PC-3 (cell line): Measurements from ENCODE around the gene CIROP. TPM values are rescaled to one million over a fixed set of nuclear protein-coding genes. Genes with fewer than 3 reads are reported as not detected.

ENCODE experiments used
- ATAC-seq: fragments of 200-7000 bp; cut with Tn5 transposase; 2 replicates; pipeline ENCODE4 v1.9.1; 2020; ENCODE audit warnings: mild to moderate bottlenecking, moderate library complexity
- BruUV-seq: library from RNA; stranded (reverse); fragments of 400-500 nt; replicated peaks from 2 replicates; lab custom pipeline; 2021; lab: Mats Ljungman, UMichigan
- CTCF ChIA-PET: fragments of 300-600 bp; sonication (Branson Sonifier 250); formaldehyde crosslinking; loops from one replicate; lab custom pipeline; 2022; ENCODE audit warnings: antibody characterized with exemption; lab: Charles Lee
- POLR2A ChIA-PET: fragments of 300-600 bp; sonication (Branson Sonifier 250); formaldehyde crosslinking; loops from one replicate; lab custom pipeline; 2022; ENCODE audit warnings: antibody characterized with exemption; ENCODE audit not compliant: unreplicated experiment; lab: Charles Lee
- DNase-seq: peaks from one replicate; pipeline ENCODE4 v3.0.0-alpha.2; 2015
- H2AFZ ChIP-seq: fragments of 300-600 bp; sonication (generic); 2 replicates; pipeline ENCODE4 v1.6.0; 2016; ENCODE audit warnings: antibody characterized with exemption, low read length
- H3F3A ChIP-seq: fragments of 300-600 bp; sonication (generic); one replicate; pipeline ENCODE4 v1.6.0; 2017; ENCODE audit warnings: antibody characterized with exemption, low read length, control low read depth, mild to moderate bottlenecking; ENCODE audit not compliant: unreplicated experiment
- H3K27ac ChIP-seq: fragments of 300-600 bp; sonication (generic); 2 replicates; pipeline ENCODE4 v1.5.1; 2016; ENCODE audit warnings: mild to moderate bottlenecking, low read length
- H3K27me3 ChIP-seq: fragments of 300-600 bp; sonication (generic); 2 replicates; pipeline ENCODE4 v1.6.1; 2016; ENCODE audit warnings: low read length, mixed read lengths
- H3K36me3 ChIP-seq: fragments of 300-600 bp; sonication (generic); 2 replicates; pipeline ENCODE4 v1.6.1; 2016; ENCODE audit warnings: low read depth, mixed run types, low read length, mixed read lengths
- H3K4me1 ChIP-seq: fragments of 300-600 bp; sonication (generic); 2 replicates; pipeline ENCODE4 v1.5.1; 2016; ENCODE audit warnings: low read length; ENCODE audit not compliant: insufficient read depth
- H3K4me2 ChIP-seq: fragments of 300-600 bp; sonication (generic); 2 replicates; pipeline ENCODE4 v1.6.0; 2016; ENCODE audit warnings: low read length
- H3K4me3 ChIP-seq: fragments of 300-600 bp; sonication (generic); 2 replicates; pipeline ENCODE4 v1.5.1; 2016; ENCODE audit warnings: mild to moderate bottlenecking, low read length, mixed read lengths
- H3K79me2 ChIP-seq: fragments of 300-600 bp; sonication (generic); 2 replicates; pipeline ENCODE4 v1.6.1; 2017; ENCODE audit warnings: low read length, mixed read lengths
- H3K9ac ChIP-seq: fragments of 300-600 bp; sonication (generic); 2 replicates; pipeline ENCODE4 v1.6.0; 2016; ENCODE audit warnings: mild to moderate bottlenecking, low read length
- H3K9me2 ChIP-seq: fragments of 300-600 bp; sonication (generic); replicated peaks from 2 replicates; pipeline ENCODE4 v1.6.1; 2016; ENCODE audit warnings: mixed run types, low read length, mixed read lengths
- H3K9me3 ChIP-seq: fragments of 300-600 bp; sonication (generic); 2 replicates; pipeline ENCODE4 v1.6.1; 2016; ENCODE audit warnings: low read length, mixed read lengths
- H4K20me1 ChIP-seq: fragments of 300-600 bp; sonication (generic); 2 replicates; pipeline ENCODE4 v1.6.1; 2016; ENCODE audit warnings: low read length, mixed read lengths
- EZH2 ChIP-seq: fragments of 300-600 bp; sonication (generic); IDR thresholded peaks from one replicate; pipeline ENCODE4 v1.6.1; 2017; ENCODE audit warnings: antibody characterized with exemption, mild to moderate bottlenecking, low read length; ENCODE audit not compliant: unreplicated experiment
- EZH2phosphoT487 ChIP-seq: fragments of 300-600 bp; sonication (generic); IDR thresholded peaks from 2 replicates; pipeline ENCODE4 v1.6.1; 2018; ENCODE audit warnings: mild to moderate bottlenecking, antibody characterized with exemption, low read length, borderline replicate concordance
- intact Hi-C: fragments of 100-400 bp; cut with micrococcal nuclease; formaldehyde crosslinking; loops from 2 replicates; pipeline ENCODE4 v1.9.0; 2023
- total RNA-seq: library from RNA; depleted of rRNA; stranded (reverse); fragments of >200 nt; gene quantifications from 2 replicates; pipeline ENCODE4 v1.2.3, GENCODE V29; 2014
- TF ChIP-seq, protein P1 (sequence below): fragments of 300-600 bp; sonication (generic); conservative IDR thresholded peaks from 2 replicates; pipeline ENCODE4 v1.5.1; 2017; ENCODE audit warnings: antibody characterized with exemption, low read depth, mild to moderate bottlenecking, low read length

The CIROP gene
- total RNA-seq, 1 experiment from 2014 or later: not detected

DNA sequence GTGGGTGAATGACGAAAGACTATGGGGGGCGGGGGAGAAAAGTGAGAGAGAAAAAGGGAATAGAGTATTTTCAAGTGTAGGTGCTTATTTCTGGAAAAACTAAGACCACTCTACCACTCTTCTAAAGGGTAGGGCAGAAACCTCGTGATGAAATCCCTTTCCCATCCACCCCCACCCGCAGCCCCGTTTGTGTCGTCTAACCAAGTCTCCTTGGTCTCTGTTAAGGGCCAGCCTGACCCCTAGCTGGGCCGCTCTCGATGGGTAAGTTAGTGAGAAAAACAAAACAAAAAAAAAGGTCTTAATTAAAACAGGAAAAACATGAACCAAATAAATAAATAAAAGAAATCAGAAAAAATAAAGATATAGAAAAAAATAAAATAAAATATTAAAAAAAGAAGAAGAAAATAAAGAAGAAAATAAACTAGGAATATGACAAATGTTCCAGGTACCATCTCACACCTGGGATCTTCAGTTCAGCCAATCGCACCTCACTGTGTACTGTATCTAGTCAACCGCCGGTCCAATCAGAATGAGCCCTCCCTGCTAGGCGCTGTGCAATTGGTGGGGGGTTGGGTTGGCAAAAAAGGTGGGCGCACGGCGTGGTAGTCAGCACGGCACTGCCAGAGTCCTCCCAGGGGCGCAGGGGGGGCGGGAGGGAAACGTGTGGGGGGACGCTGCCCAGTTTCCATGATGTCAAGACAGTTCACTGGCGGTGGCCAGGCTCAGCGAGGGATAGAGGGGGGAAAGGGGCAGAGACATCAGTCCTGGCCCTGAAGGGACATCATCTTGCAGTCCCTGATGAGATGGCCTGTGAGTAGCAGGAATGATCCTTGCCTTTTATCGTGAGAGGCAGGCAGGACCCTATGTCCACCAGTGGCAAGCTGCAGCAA is 37.7 kb downstream of the CIROP start:
- peaks cover 52% of the 10 kb centered on the region for H3K4me1 ChIP-seq
- no TSS peak for BruUV-seq
- H4K20me1 ChIP-seq: peaks cover 32% of the 10 kb centered on the region
- H3K4me2 ChIP-seq: no peak overlapping the region
- ChIA-PET CTCF (no interaction called here), POLR2A (interaction anchor here (0.7 kb wide), 1 partner anchor 22 kb away, joined by 7 read pairs; no protein-coding TSS in a partner anchor)
- peaks cover 64% of the 10 kb centered on the region for H3K36me3 ChIP-seq
- peaks cover 61% of the 10 kb centered on the region for H3K79me2 ChIP-seq
- no peak overlapping the region for H3K9ac ChIP-seq
- intact Hi-C loops: no loop called here
- ATAC-seq (no peak), DNase-seq (no peak)
- peaks cover 10% of the 10 kb centered on the region for H3F3A ChIP-seq
- H3K9me2 ChIP-seq: no peaks in the 10 kb centered on the region
- no peaks in the 10 kb centered on the region for H3K9me3 ChIP-seq
- H2AFZ ChIP-seq: no peak overlapping the region
- no peak overlapping the region for H3K4me3 ChIP-seq
- TF ChIP-seq EZH2 (no peak), EZH2phosphoT487 (no peak)
- H3K27ac ChIP-seq: no peak overlapping the region
- no peaks in the 10 kb centered on the region for H3K27me3 ChIP-seq

DNA sequence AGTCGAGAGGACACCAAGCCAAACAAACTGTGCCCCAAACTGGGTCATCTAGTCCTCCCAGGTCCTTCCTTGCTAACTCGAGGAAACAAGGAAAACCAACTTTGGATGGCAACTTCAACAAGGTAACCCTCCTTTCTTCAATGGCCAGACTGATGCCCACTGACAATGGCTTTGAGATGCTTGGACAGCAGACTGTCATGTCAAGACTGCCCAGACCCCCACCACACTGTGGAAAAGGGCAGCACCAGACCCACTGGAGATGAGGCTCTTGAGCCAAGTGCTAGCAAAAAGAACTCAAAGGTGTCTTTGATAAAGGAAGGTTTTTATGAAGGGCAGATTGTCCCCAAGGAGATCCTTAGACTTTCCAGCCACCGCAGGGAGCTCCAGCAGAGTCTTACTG is 38.4 kb downstream of the CIROP start:
- DNase-seq (no peak), ATAC-seq (no peak)
- TF ChIP-seq EZH2phosphoT487: no peak
- TF ChIP-seq, protein P1, sequence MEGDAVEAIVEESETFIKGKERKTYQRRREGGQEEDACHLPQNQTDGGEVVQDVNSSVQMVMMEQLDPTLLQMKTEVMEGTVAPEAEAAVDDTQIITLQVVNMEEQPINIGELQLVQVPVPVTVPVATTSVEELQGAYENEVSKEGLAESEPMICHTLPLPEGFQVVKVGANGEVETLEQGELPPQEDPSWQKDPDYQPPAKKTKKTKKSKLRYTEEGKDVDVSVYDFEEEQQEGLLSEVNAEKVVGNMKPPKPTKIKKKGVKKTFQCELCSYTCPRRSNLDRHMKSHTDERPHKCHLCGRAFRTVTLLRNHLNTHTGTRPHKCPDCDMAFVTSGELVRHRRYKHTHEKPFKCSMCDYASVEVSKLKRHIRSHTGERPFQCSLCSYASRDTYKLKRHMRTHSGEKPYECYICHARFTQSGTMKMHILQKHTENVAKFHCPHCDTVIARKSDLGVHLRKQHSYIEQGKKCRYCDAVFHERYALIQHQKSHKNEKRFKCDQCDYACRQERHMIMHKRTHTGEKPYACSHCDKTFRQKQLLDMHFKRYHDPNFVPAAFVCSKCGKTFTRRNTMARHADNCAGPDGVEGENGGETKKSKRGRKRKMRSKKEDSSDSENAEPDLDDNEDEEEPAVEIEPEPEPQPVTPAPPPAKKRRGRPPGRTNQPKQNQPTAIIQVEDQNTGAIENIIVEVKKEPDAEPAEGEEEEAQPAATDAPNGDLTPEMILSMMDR: no peak
- no peak for TF ChIP-seq EZH2
- no peak overlapping the region for H3K27ac ChIP-seq
- no peak overlapping the region for H2AFZ ChIP-seq
- no peak overlapping the region for H3K9ac ChIP-seq
- peaks cover 7% of the 10 kb centered on the region for H3F3A ChIP-seq
- H4K20me1 ChIP-seq: peaks cover 32% of the 10 kb centered on the region
- POLR2A ChIA-PET: interaction anchor here (0.7 kb wide), 1 partner anchor 22 kb away, joined by 7 read pairs; no protein-coding TSS in a partner anchor
- H3K79me2 ChIP-seq: peaks cover 58% of the 10 kb centered on the region
- no peak overlapping the region for H3K4me3 ChIP-seq
- no peaks in the 10 kb centered on the region for H3K27me3 ChIP-seq
- peaks cover 49% of the 10 kb centered on the region for H3K4me1 ChIP-seq
- H3K9me2 ChIP-seq: no peaks in the 10 kb centered on the region
- no peak overlapping the region for H3K4me2 ChIP-seq
- H3K9me3 ChIP-seq: no peaks in the 10 kb centered on the region
- CTCF ChIA-PET: no interaction called here
- intact Hi-C loops: no loop called here
- no TSS peak for BruUV-seq
- H3K36me3 ChIP-seq: peaks cover 65% of the 10 kb centered on the region

DNA sequence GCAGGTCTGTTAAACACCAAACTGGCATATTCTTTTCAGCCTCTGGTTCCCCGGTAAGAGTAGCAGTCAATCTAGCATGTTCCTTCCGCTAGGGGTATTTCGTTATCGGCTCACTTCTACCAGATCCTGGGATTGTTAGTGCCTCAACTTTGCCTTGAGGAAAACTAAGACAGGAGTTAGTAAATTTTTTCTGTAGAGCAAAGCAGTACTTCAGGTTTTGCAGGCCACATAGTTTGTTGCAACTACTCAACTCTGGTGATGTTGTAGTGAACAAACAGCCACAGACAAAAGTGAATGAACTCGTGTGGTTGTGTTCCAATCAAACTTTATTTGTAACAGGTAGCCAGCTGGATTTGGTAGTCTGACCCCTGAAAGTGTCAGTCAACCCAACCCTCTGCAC is 41.2 kb downstream of the CIROP start:
- no peak overlapping the region for H2AFZ ChIP-seq
- peaks cover 34% of the 10 kb centered on the region for H3K79me2 ChIP-seq
- H3K4me1 ChIP-seq: peaks cover 32% of the 10 kb centered on the region
- peaks cover 73% of the 10 kb centered on the region for H3K36me3 ChIP-seq
- peaks cover 14% of the 10 kb centered on the region for H3F3A ChIP-seq
- no peaks in the 10 kb centered on the region for H3K9me2 ChIP-seq
- BruUV-seq: no TSS peak
- TF ChIP-seq EZH2 (no peak), EZH2phosphoT487 (no peak)
- TF ChIP-seq, protein P1: no peak
- no peaks in the 10 kb centered on the region for H3K27me3 ChIP-seq
- DNase-seq: no peak
- POLR2A ChIA-PET: no interaction called here
- H3K4me3 ChIP-seq: no peak overlapping the region
- no peak for ATAC-seq
- H3K4me2 ChIP-seq: no peak overlapping the region
- intact Hi-C loops: loop anchor here (5.0 kb wide), 1 partner anchor 506 kb away; no protein-coding TSS in a partner anchor
- CTCF ChIA-PET: interaction anchor here (1.7 to 2.0 kb wide), 2 partner anchors 8 to 77 kb away, joined by 4 to 7 read pairs; no protein-coding TSS in a partner anchor
- H4K20me1 ChIP-seq: peaks cover 26% of the 10 kb centered on the region
- no peak overlapping the region for H3K9ac ChIP-seq
- H3K9me3 ChIP-seq: no peaks in the 10 kb centered on the region
- H3K27ac ChIP-seq: no peak overlapping the region
